ENCODE measurements around the gene OGDH. TPM values are rescaled to one million over a fixed set of nuclear protein-coding genes. Genes with fewer than 3 reads are reported as not detected.
A peak's percentile ranks its signal among the peaks of the same experiment; 100 is the strongest.

OGDH gene
- polyA plus RNA-seq, 3 donors = 79.3 to 97.5 (median 91.4) TPM

- no peak for DNase-seq (ENCODE audit: low read depth in 3 of 3, low spot score in 2 of 3)
Observed at GRCh38 chr7:44636041-44636584, 29.7 kb downstream of the OGDH start.

DNA sequence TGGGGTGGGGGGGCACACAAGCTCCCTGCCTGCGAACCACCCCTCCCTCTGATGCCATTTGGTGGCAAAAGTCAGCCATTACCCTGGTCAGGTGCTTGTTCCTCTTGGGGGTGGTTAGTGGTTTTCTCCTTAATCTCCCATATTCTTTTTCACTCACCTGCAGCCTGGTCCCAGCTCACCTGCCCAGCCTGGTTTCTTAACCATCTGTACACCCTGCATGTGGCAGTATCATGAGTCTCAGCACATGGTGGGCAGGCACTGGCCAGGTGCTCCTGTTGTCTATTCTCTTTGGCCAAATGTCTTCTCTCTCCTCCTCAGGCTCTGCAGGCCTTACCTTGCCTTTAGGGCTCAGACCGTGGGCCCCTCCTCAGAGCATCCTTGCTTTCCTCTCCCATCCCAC lies 30.5 kb downstream of the OGDH start:
- no peak for DNase-seq (ENCODE audit: low read depth in 3 of 3, low spot score in 2 of 3)

GRCh38 chr7:44637788-44638594 lies 31.6 kb downstream of the OGDH start:
- DNase-seq (ENCODE audit: low read depth in 3 of 3, low spot score in 2 of 3) = no peak

DNA sequence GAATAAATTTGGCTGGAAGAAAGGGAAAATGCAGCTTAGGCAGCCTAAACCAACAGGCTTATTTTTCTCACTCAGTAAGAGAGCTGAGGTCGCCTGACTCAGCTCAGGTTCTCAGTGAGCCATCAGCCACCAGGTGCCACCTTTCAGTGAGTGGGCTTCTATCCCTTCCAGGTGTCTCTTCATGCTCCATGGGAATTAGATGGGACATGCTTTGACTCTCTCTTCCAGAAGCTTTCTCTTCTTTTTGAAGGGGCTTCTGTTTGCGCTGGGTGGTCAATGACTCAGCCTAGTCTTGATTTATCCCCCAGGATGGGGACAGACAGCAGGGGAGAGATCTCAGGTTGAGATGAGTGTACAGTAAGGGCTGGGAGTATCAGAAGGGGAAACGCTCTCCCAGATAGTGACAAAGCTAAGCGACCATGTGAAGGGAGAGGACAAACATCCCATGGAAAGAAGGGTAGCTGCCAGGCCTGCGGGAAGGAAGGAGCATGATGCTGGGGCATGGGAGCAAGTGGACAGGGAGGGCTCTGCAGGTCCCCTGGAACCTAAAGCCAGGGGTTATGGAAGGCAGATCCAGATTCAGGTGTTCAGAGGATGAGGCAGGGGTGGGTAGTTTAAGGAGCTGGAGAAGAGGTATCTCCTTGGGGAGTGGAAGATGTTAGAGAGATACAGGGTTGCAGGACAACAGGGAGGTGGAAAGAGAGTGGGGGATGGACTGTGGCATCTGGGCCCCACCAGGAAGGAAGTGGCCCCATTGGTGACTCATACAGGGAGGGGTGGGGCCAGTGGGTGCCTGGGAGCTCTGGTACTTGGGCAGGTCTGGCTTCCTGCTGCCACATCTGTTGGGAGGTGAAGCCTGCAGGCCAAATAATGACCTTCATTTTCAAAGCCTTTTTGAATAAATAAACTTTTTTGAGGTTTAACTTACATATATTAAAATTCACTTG lies 32.5 kb downstream of the OGDH start:
- DNase-seq (ENCODE audit: low read depth in 3 of 3, low spot score in 2 of 3) = no peak

- DNase-seq (ENCODE audit: low read depth in 3 of 3, low spot score in 2 of 3) = peak; percentile 40 to 66 (median 56)
Observed at GRCh38 chr7:44639671-44640321, 33.4 kb downstream of the OGDH start.

DNA sequence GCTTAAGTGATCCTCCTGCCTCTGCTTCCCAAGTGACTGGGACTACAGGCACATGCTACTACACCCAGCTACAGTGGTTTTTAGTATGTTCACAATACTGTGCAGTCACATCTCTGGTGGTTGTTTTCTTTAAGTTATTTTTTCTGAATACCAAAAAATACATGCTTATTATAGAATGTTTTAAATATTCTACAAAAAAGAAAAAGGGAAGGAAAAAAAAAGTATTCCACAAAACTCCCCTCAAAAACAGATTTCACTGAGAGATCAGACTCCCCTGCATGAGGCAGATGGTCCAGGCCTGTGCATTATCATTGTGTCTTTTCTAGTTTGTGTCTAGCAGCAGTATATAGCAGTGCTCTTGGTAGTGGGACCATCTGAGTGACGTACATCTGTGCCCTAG lies 36.8 kb downstream of the OGDH start:
- DNase-seq (ENCODE audit: low read depth in 3 of 3, low spot score in 2 of 3) = no peak

DNA sequence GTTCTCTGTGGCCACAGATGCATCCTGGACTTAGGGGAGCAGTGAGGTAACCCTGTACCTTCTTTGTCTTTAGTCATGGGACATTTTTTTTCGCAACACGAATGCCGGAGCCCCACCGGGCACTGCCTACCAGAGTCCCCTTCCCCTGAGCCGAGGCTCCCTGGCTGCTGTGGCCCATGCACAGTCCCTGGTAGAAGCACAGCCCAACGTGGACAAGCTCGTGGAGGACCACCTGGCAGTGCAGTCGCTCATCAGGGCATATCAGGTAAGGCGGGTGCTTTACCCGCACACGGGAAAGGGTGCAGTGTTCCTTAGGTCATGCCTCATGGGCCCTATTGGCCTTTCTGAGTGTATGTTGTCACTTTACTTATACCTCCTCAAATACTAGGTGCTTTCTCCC lies 38.8 kb downstream of the OGDH start:
- DNase-seq (ENCODE audit: low read depth in 3 of 3, low spot score in 2 of 3) = no peak

DNA sequence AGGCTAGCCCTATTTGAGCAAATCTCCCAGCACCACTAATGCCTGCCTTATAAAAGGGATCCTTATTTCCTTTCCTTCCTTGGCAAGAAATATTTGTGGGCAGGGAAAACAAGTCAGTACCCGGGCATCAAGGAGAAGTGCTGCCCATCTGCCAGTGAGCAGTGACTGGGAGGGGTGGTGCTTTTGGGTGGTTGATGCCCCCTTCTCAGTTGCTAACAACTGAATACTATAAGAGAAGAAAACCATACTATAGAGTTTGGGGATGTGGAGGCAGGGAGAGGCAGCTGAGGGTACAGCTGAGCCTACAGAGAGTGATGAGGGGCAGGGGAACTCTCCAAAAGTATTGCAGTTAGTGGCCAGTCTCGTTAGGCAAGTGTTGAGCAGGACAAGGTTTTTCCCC lies 39.3 kb downstream of the OGDH start:
- no peak for DNase-seq (ENCODE audit: low read depth in 3 of 3, low spot score in 2 of 3)

DNA sequence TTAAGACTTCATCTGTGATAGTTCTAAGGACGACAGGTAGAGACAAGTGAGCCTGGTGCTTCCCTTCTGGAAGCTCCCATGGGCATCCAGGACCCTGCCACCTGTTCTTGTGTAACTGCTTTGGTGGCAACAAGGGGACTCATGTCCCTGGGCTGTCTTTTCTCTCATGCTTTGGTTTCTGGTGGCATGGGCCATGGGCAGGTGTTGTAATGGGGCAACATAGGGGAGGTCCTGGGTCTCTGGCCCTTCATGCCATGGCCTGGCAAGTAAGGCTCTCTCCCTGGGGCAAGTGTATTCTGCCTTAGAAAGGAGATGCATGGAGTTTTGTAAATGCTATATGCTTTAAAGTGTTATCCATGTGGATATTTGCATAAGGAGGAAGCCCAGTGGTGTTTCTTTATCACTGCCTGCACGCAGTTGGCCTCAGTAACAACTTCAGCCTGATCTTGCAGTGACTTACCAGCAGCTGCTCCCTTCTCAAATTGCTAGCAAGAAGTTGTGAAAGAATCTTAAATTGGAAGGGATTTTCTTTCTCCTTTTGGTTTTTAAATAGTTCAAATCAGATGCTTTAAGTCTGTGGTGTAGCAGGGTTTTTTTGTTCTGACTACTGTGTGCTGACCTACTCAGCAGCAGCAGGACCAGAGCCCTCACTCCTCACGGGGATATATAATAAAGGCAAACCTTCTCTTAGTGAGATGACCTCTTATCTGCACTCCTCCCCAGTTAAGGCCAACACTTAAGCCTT lies 39.9 kb downstream of the OGDH start:
- no peak for DNase-seq (ENCODE audit: low read depth in 3 of 3, low spot score in 2 of 3)

- DNase-seq (ENCODE audit: low read depth in 3 of 3, low spot score in 2 of 3) = no peak
Observed at GRCh38 chr7:44646921-44647636, 40.7 kb downstream of the OGDH start.

DNA sequence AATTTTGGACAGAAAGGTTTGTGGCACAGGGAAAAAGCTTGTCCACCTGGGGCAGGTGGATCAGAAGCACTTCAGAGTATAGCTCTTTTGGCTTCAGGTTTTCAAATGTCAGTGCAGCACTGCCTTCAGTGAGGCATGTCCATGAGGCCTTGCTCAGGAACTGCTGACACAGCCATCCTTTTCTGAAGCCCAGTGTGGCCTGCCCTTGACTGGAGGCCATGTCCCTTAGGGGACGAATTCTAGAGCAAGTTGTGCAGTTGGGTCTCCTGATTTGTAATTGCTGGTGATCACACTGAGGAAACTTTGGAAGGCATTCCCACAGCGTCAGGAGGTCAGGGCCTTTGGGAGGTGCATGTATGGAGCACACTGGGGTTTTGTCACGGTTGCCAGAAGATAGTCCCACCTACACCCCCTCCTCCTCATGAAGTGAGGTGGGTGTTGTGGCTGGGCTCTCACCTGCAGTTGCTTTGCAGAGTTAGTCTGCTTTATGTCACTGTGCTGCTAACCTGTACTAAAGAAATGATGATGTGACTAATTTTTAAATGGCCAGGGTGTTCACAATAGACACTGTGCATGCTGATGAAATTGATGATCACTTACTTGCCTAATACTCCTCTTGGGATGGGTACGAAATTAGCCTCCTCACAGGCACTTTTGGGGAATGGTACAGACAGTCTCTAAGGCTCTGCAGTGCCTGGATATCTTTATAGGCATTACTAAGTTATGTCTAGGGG lies 41.7 kb downstream of the OGDH start:
- no peak for DNase-seq (ENCODE audit: low read depth in 3 of 3, low spot score in 2 of 3)

GRCh38 chr7:44650242-44650641 lies 43.8 kb downstream of the OGDH start:
- DNase-seq (ENCODE audit: low read depth in 3 of 3, low spot score in 2 of 3) = no peak

- DNase-seq (ENCODE audit: low read depth in 3 of 3, low spot score in 2 of 3) = no peak
Observed at GRCh38 chr7:44650772-44651171, 44.3 kb downstream of the OGDH start.

DNA sequence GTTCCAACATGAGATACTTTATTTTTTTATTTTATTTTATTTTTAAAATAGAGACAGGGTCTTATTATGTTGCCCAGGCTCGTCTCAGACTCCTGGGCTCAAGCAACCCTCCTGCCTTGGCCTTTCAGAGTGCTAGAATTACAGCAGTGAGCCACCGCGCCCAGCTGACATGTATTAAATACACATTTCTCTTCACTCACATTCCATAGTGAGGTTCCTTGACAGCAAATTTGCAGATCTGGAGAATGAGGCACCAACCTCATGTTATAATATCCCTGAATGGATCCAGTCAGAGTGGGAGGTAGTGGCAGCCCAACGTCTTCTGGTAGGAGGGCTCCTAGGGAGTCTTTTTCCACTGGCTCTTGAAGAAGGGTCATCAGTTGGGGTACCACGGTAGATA lies 46.1 kb downstream of the OGDH start:
- no peak for DNase-seq (ENCODE audit: low read depth in 3 of 3, low spot score in 2 of 3)

GRCh38 chr7:44654255-44654796 lies 47.9 kb downstream of the OGDH start:
- no peak for DNase-seq (ENCODE audit: low read depth in 3 of 3, low spot score in 2 of 3)

GRCh38 chr7:44655341-44655740 lies 48.9 kb downstream of the OGDH start:
- DNase-seq (ENCODE audit: low read depth in 3 of 3, low spot score in 2 of 3) = no peak

- DNase-seq (ENCODE audit: low read depth in 3 of 3, low spot score in 2 of 3) = no peak
Observed at GRCh38 chr7:44658979-44659378, 52.6 kb downstream of the OGDH start.

GRCh38 chr7:44661233-44661632 lies 54.8 kb downstream of the OGDH start:
- no peak for DNase-seq (ENCODE audit: low read depth in 3 of 3, low spot score in 2 of 3)
